Fibroblast of skin of back (primary cell): Measurements from ENCODE around the gene CHRM1.

Experiments used
- DNase-seq: peaks from one replicate; pipeline ENCODE4 v3.0.0-alpha.2; 2013

CHRM1 gene

GRCh38 chr11:62902932-62903331 lies 18.2 kb downstream of the CHRM1 start:
- DNase-seq, result no peak

- no peak for DNase-seq
Observed at GRCh38 chr11:62898027-62898426, 23.1 kb downstream of the CHRM1 start.

GRCh38 chr11:62897311-62897710 lies 23.9 kb downstream of the CHRM1 start:
- DNase-seq, result no peak

- no peak for DNase-seq
Observed at GRCh38 chr11:62896049-62896448, 25.1 kb downstream of the CHRM1 start.

GRCh38 chr11:62895501-62895900 lies 25.7 kb downstream of the CHRM1 start:
- DNase-seq, result no peak

- no peak for DNase-seq
Observed at GRCh38 chr11:62892077-62892922, 28.9 kb downstream of the CHRM1 start.

GRCh38 chr11:62889484-62890437 lies 31.4 kb downstream of the CHRM1 start:
- no peak for DNase-seq

- no peak for DNase-seq
Observed at GRCh38 chr11:62889126-62889483, 32.1 kb downstream of the CHRM1 start.

- DNase-seq, result no peak
Observed at GRCh38 chr11:62888406-62888805, 32.8 kb downstream of the CHRM1 start.

GRCh38 chr11:62885137-62885750 lies 35.9 kb downstream of the CHRM1 start:
- DNase-seq, result no peak

- DNase-seq, result no peak
Observed at GRCh38 chr11:62883673-62884072, 37.5 kb downstream of the CHRM1 start.

- no peak for DNase-seq
Observed at GRCh38 chr11:62882788-62883501, 38.2 kb downstream of the CHRM1 start.

GRCh38 chr11:62882431-62882749 lies 38.8 kb downstream of the CHRM1 start:
- DNase-seq, result no peak

- peak; percentile 98 for DNase-seq
Observed at GRCh38 chr11:62881579-62882430, 39.4 kb downstream of the CHRM1 start.

GRCh38 chr11:62880803-62881578 lies 40.2 kb downstream of the CHRM1 start, which contains the start of gene SLC3A2:
Gene SLC3A2 (plus strand): TSS chr11:62880896. CDS start chr11:62881024, 128 bp downstream.
- peak; percentile 86 for DNase-seq

- DNase-seq, result peak; percentile 66
Observed at GRCh38 chr11:62880231-62880802, 40.8 kb downstream of the CHRM1 start.

GRCh38 chr11:62879235-62879978 lies 41.8 kb downstream of the CHRM1 start:
- no peak for DNase-seq

GRCh38 chr11:62876712-62877111 lies 44.5 kb downstream of the CHRM1 start:
- DNase-seq, result no peak

- no peak for DNase-seq
Observed at GRCh38 chr11:62875698-62876478, 45.3 kb downstream of the CHRM1 start.
